Thyroid gland (tissue), 4 donors: Measurements from ENCODE around the gene PTPA. TPM values are rescaled to one million over a fixed set of nuclear protein-coding genes. Genes with fewer than 3 reads are reported as not detected.
"Not testable (repeated sequence)": the region's sequence is repeated elsewhere in the genome, so short reads cannot be mapped to it uniquely, and the experiment has no call there.

ENCODE experiments used
- DNase-seq, 2 donors: peaks; one replicate each; pipeline ENCODE4 v3.0.0-alpha.2; 2019
- H3K27ac ChIP-seq, 3 donors: fragments of 200-600 bp; sonication (generic); 1 replicate in 2 of 3; 2 replicates in 1 of 3; pipeline ENCODE4 v1.5.1; 2016 to 2019; ENCODE audit warnings: mild to moderate bottlenecking in 1 of 3, moderate library complexity in 1 of 3
- H3K27me3 ChIP-seq: fragments of 200-600 bp; sonication (generic); one replicate; pipeline ENCODE4 v1.5.1; 2019
- H3K36me3 ChIP-seq, 2 donors: fragments of 200-600 bp; sonication (generic); one replicate each; pipeline ENCODE4 v1.5.1; 2016 to 2019
- H3K4me1 ChIP-seq, 2 donors: fragments of 200-600 bp; sonication (generic); one replicate each; pipeline ENCODE4 v1.5.1; 2017 to 2019
- H3K4me3 ChIP-seq, 3 donors: fragments of 200-600 bp; sonication (generic); replicated peaks in 1 of 3; 1 replicate in 2 of 3; 2 replicates in 1 of 3; pipeline ENCODE4 v1.5.1; 2016; ENCODE audit warnings: mild to moderate bottlenecking in 1 of 3
- H3K9me3 ChIP-seq: fragments of 200-600 bp; sonication (generic); one replicate; pipeline ENCODE4 v1.5.1; 2017
- POLR2A ChIP-seq, 2 donors: fragments of 450-650 bp; IDR thresholded peaks; one replicate each; pipeline ENCODE4 v1.6.1; 2017; ENCODE audit warnings: antibody characterized with exemption in 2 of 2, mild to moderate bottlenecking in 2 of 2, moderate library complexity in 1 of 2
- WGBS, 2 donors: methylation state at CpG; one replicate each; pipeline ENCODE4 v1.1.5; 2017; 5-methylcytosine and 5-hydroxymethylcytosine counted together
- intact Hi-C: fragments of 100-400 bp; cut with DNase I; formaldehyde crosslinking; loops from one replicate; pipeline ENCODE4 v1.15.1; 2023
- total RNA-seq, 4 donors: library from RNA; depleted of rRNA; stranded (reverse); fragments of >200 nt; gene quantifications; one replicate each; pipeline ENCODE4 v1.2.3, GENCODE V29; 2016
- TF ChIP-seq, protein P1 (sequence below), 6 experiments: fragments of 200-600 bp in 3 of 6; fragments of 450-650 bp in 3 of 6; sonication (generic) in 3 of 6; IDR thresholded peaks; one replicate each; pipeline ENCODE4 v1.5.1; 2016 to 2019; ENCODE audit warnings: antibody characterized with exemption in 6 of 6, mild to moderate bottlenecking in 2 of 6, inconsistent platforms in 1 of 6, moderate library complexity in 1 of 6

Gene PTPA
- total RNA-seq, 4 donors from 2014 or later, result 45.0 to 117 (median 89.5) TPM

DNA sequence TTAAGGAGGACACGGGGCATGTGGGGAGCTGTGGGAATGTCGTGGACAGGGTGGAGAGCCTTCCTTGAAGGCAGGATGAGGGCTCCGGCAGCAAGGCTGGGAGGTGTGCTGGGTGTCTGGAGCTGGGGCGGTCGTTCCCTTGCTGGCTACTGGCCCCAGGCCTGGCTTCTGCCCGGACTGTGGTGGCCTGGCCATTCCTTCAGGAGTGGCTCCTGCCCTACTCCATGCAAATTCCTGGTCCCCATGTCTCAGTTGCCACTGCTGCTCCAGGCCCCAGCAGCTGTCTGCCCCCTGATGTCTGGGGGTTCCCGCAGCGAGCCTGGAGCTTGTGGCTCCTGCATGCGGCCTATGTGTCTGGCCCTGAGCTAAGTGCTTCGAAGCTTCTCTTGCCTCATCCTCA is 44.9 kb downstream of the PTPA start:
- DNase-seq, result no peak
- no peaks in the 10 kb centered on the region for H3K27me3 ChIP-seq
- TF ChIP-seq, protein P1, sequence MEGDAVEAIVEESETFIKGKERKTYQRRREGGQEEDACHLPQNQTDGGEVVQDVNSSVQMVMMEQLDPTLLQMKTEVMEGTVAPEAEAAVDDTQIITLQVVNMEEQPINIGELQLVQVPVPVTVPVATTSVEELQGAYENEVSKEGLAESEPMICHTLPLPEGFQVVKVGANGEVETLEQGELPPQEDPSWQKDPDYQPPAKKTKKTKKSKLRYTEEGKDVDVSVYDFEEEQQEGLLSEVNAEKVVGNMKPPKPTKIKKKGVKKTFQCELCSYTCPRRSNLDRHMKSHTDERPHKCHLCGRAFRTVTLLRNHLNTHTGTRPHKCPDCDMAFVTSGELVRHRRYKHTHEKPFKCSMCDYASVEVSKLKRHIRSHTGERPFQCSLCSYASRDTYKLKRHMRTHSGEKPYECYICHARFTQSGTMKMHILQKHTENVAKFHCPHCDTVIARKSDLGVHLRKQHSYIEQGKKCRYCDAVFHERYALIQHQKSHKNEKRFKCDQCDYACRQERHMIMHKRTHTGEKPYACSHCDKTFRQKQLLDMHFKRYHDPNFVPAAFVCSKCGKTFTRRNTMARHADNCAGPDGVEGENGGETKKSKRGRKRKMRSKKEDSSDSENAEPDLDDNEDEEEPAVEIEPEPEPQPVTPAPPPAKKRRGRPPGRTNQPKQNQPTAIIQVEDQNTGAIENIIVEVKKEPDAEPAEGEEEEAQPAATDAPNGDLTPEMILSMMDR (IDR thresholded peaks at IDR 0.05), result no peak
- no peak for TF ChIP-seq POLR2A (IDR thresholded peaks at IDR 0.05)
- no peak overlapping the region for H3K27ac ChIP-seq
- no peaks in the 10 kb centered on the region for H3K9me3 ChIP-seq
- H3K4me3 ChIP-seq, result no peak overlapping the region
- WGBS, 2 donors, result 90 to 95% methylated on average over 6 to 9 of the region's 10 CpGs
- no peaks in the 10 kb centered on the region for H3K4me1 ChIP-seq
- H3K36me3 ChIP-seq, result no peaks in the 10 kb centered on the region
- intact Hi-C loops, result no loop called here

DNA sequence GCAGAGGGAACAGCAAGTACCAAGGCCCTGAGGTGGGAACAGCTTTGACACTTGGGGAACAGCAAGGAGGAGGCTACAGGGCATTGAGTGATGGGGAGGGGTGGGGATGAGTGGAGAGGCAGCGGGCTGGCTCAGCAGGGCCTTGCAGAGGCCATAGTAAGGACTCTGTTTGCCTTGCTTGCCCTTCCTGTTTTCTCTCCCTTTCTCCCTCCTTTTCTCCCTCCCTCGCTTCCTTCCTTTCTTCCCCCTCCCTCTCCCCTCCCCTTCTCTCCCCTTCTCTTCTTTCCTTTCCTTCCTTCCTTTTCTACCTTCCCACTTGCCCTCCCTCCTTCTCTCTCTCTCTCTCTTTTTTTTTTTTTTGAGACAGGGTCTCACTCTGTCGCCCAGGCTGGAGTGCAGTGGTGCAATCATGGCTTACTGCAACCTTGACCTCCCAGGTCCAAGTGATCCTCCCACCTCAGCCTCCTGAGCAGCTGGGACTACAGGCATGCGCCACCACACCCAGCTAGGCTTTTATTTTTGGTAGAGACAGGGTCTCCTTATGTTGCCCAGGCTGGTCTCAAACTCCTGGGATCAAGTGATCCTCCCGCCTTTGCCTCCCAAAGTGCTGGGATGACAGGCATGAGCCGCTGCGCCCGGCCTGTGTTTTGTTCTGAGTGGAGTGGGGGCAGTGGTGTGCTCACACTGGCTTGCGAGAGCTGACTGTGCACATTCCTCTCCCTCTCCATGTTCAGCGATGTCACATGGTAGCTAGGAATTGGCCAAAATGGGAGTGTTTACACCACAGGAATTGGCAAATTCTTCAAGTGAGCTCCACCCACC is 49.7 kb downstream of the PTPA start:
- Histone ChIP-seq H3K27ac (no peak overlapping the region), H3K4me3 (no peak overlapping the region), H3K27me3 (no peaks in the 10 kb centered on the region), H3K36me3 (no peaks in the 10 kb centered on the region), H3K9me3 (no peaks in the 10 kb centered on the region), H3K4me1 (no peaks in the 10 kb centered on the region)
- intact Hi-C loops, result no loop called here
- peak in 1 of 2 donors; percentile 26 for DNase-seq
- no peak for TF ChIP-seq POLR2A (IDR thresholded peaks at IDR 0.05)
- TF ChIP-seq, protein P1 (IDR thresholded peaks at IDR 0.05), result no peak
- 93 to 96% methylated on average over 10 of the region's 10 CpGs for WGBS, 2 donors

DNA sequence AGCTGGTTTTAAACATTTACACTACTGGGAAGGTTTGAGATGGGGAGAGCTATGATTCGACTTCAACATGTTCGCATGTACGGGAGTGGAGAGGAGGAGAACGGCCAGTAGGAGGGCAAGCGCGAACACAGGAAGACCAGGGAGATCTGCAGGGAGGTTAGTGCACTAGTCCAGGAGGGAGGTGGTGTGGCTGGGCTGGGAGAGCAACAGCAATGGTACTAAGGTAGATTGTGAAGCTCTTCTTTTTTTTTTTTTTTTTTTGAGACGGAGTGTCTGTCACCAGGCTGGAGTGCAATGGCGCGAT is 50.3 kb downstream of the PTPA start:
- 95% methylated on average over 9 of the region's 9 CpGs for WGBS, 2 donors
- intact Hi-C loops, result no loop called here
- TF ChIP-seq, protein P1 (IDR thresholded peaks at IDR 0.05), result no peak
- no peak for TF ChIP-seq POLR2A (IDR thresholded peaks at IDR 0.05)
- Histone ChIP-seq H3K4me1 (peaks cover 3 to 4% of the 10 kb centered on the region in 2 donors), H3K9me3 (no peaks in the 10 kb centered on the region), H3K36me3 (no peaks in the 10 kb centered on the region), H3K4me3 (no peak overlapping the region), H3K27me3 (no peaks in the 10 kb centered on the region), H3K27ac (no peak overlapping the region)
- DNase-seq, result no peak

DNA sequence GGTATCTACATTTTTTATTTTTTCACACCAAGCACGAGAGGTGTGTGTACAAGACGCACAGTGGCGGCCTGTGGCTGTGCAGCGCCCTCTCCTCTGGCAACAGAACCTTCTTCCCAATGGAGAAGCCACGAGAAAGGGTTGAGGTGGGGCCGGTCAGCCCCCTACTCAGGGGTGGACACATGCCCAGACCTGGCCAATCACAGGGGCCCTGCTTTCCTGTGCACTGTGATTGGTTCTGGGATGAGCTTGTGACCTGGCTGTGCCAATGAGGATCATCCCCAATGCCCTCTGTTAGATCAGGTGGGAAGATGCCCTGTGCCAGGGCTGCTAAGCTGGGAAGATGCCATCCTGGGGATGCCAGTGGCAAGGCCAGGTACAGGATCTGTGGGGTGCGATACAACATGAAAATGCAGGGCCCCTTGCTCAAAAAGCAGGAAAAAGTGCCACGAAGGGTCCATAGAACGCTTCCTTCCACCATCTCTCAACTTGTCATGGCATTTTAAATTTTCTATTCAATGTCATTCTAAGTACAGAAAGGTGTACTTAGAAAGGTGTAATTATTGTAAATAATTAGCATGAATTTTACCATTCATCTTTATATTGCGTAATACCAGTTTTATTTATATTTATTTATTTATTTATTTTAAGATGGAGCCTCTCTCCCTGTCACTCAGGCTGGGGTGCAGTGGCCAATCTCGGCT is 51.4 kb downstream of the PTPA start:
- no peak for TF ChIP-seq POLR2A (IDR thresholded peaks at IDR 0.05)
- TF ChIP-seq, protein P1 (IDR thresholded peaks at IDR 0.05), result no peak
- no peaks in the 10 kb centered on the region for H3K27me3 ChIP-seq
- no peak for DNase-seq
- H3K9me3 ChIP-seq, result no peaks in the 10 kb centered on the region
- no peak overlapping the region for H3K27ac ChIP-seq
- peaks cover 14 to 15% of the 10 kb centered on the region in 2 donors for H3K4me1 ChIP-seq
- no peak overlapping the region for H3K4me3 ChIP-seq
- 92 to 93% methylated on average over 11 of the region's 11 CpGs for WGBS, 2 donors
- intact Hi-C loops, result no loop called here
- no peaks in the 10 kb centered on the region for H3K36me3 ChIP-seq

DNA sequence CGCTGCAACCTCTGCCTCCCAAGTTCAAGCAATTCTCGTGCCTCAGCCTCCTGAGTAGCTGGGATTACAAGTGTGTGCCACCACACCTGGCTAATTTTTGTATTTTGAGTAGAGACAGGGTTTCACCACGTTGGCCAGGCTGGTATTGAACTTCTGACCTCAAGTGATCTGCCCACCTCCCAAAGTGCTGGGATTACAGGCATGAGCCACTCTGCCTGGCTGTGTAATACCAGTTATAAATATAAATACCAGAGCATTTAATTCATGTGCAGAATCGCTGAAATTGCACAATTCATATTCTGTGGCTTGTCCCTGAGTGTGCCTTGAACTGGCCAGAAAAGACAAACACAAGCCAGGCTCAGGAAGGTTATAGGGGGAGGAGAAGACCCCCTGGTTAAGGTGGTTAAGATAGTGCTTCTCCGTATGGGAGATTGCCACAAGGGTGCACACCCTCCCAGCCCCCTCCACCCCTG is 52.0 kb downstream of the PTPA start:
- intact Hi-C loops, H3K4me3 ChIP-seq, DNase-seq, H3K36me3 ChIP-seq, H3K27me3 ChIP-seq, H3K9me3 ChIP-seq: not testable (repeated sequence)
- WGBS, 2 donors, result 80 to 84% methylated on average over 5 of the region's 5 CpGs
- H3K4me1 ChIP-seq, result peaks cover 20 to 21% of the 10 kb centered on the region in 2 donors
- peak overlapping the region in 1 of 3 donors; percentile 46 for H3K27ac ChIP-seq
